Liver (tissue), 9 donors: Measurements from ENCODE around the gene LAMTOR4. TPM values are rescaled to one million over a fixed set of nuclear protein-coding genes. Genes with fewer than 3 reads are reported as not detected.

Experiments used
- DNase-seq: peaks from one replicate; pipeline ENCODE4 v3.0.0-alpha.2; 2017; ENCODE audit warnings: low spot score
- H3K27ac ChIP-seq, 2 donors: one replicate each; pipeline ENCODE4 v1.7.0; 2013; ENCODE audit warnings: inconsistent platforms in 2 of 2, low read length in 2 of 2, control low read depth in 1 of 2, low read depth in 1 of 2, mild to moderate bottlenecking in 1 of 2
- H3K27me3 ChIP-seq, 4 donors: one replicate each; pipeline versions ENCODE4 v1.6.1 to v1.7.0; 2013; ENCODE audit warnings: low read length in 3 of 4, inconsistent platforms in 1 of 4, mild to moderate bottlenecking in 1 of 4, moderate library complexity in 1 of 4; ENCODE audit not compliant: control insufficient read depth in 4 of 4, insufficient read depth in 4 of 4
- H3K36me3 ChIP-seq, 4 donors: one replicate each; pipeline versions ENCODE4 v1.6.1 to v1.7.0; 2013; ENCODE audit warnings: low read length in 3 of 4, mild to moderate bottlenecking in 3 of 4, low read depth in 1 of 4, moderate library complexity in 1 of 4; ENCODE audit not compliant: control insufficient read depth in 4 of 4, insufficient read depth in 3 of 4
- H3K4me1 ChIP-seq, 4 donors: one replicate each; pipeline versions ENCODE4 v1.6.1 to v1.7.0; 2013; ENCODE audit warnings: low read length in 3 of 4, mild to moderate bottlenecking in 3 of 4, moderate library complexity in 1 of 4; ENCODE audit not compliant: control insufficient read depth in 4 of 4, insufficient read depth in 4 of 4
- H3K4me3 ChIP-seq, 3 donors: one replicate each; pipeline versions ENCODE4 v1.6.1 to v1.7.0; 2013; ENCODE audit warnings: low read length in 3 of 3, control low read depth in 1 of 3, low read depth in 1 of 3, mild to moderate bottlenecking in 1 of 3
- H3K9ac ChIP-seq, 2 donors: one replicate each; pipeline ENCODE4 v1.7.0; 2013; ENCODE audit warnings: low read length in 2 of 2, mild to moderate bottlenecking in 2 of 2, moderate library complexity in 2 of 2, control low read depth in 1 of 2, low read depth in 1 of 2
- H3K9me3 ChIP-seq, 4 donors: one replicate each; pipeline versions ENCODE4 v1.6.1 to v1.7.0; 2013; ENCODE audit warnings: low read length in 3 of 4; ENCODE audit not compliant: control insufficient read depth in 4 of 4
- ATF3 ChIP-seq: IDR thresholded peaks from 2 replicates; pipeline ENCODE4 v1.6.1; 2016; ENCODE audit warnings: antibody characterized with exemption
- CTCF ChIP-seq: fragments of 150-350 bp; IDR thresholded peaks from 2 replicates; pipeline ENCODE4 v1.5.1; 2017; ENCODE audit warnings: improper control_type of control experiment, low read depth, low read length; ENCODE audit not compliant: missing input control
- GABPA ChIP-seq, 2 donors: IDR thresholded peaks in 1 of 2; conservative IDR thresholded peaks in 1 of 2; 2 replicates each; pipeline ENCODE4 v1.6.1; 2016; ENCODE audit warnings: antibody characterized with exemption in 2 of 2, mild to moderate bottlenecking in 1 of 2, moderate library complexity in 1 of 2
- HNF4A ChIP-seq, 2 donors: conservative IDR thresholded peaks; 2 replicates each; pipeline ENCODE4 v1.6.1; 2016; ENCODE audit warnings: antibody characterized with exemption in 2 of 2, mild to moderate bottlenecking in 2 of 2
- HNF4G ChIP-seq: IDR thresholded peaks from 2 replicates; pipeline ENCODE4 v1.6.1; 2016; ENCODE audit warnings: antibody characterized with exemption
- MAX ChIP-seq: IDR thresholded peaks from 2 replicates; pipeline ENCODE4 v1.6.1; 2016; ENCODE audit warnings: antibody characterized with exemption
- NR2F2 ChIP-seq: IDR thresholded peaks from 2 replicates; pipeline ENCODE4 v1.6.1; 2016; ENCODE audit warnings: antibody characterized with exemption
- RAD21 ChIP-seq, 2 donors: IDR thresholded peaks; 2 replicates each; pipeline ENCODE4 v1.6.1; 2016; ENCODE audit warnings: antibody characterized with exemption in 2 of 2, mild to moderate bottlenecking in 2 of 2
- REST ChIP-seq: IDR thresholded peaks from 2 replicates; pipeline ENCODE4 v1.6.1; 2016; ENCODE audit warnings: antibody characterized with exemption, mild to moderate bottlenecking
- SP1 ChIP-seq: IDR thresholded peaks from 2 replicates; pipeline ENCODE4 v1.6.1; 2018; ENCODE audit warnings: antibody characterized with exemption, mild to moderate bottlenecking
- TAF1 ChIP-seq: conservative IDR thresholded peaks from 2 replicates; pipeline ENCODE4 v1.6.1; 2016; ENCODE audit warnings: antibody characterized with exemption, mild to moderate bottlenecking
- ZBTB33 ChIP-seq: IDR thresholded peaks from 2 replicates; pipeline ENCODE4 v1.6.1; 2016; ENCODE audit warnings: antibody characterized with exemption
- WGBS: extraction: QIAGEN DNeasy Blood & Tissue Kit; methylation state at CpG from one replicate; pipeline ENCODE4 v1.1.7; 2013; 5-methylcytosine and 5-hydroxymethylcytosine counted together
- polyA plus RNA-seq, 2 donors: library from polyadenylated mRNA; stranded (reverse) in 1 of 2; unstranded in 1 of 2; fragments of 200-250 nt in 1 of 2; fragments of >200 nt in 1 of 2; fragmentation: Nextera tagmentation in 1 of 2; extraction: Ambion mirVana in 1 of 2; gene quantifications; one replicate each; pipeline versions ENCODE4 v1.2.1 to v1.2.3, GENCODE V29; 2013 to 2015
- total RNA-seq, 2 donors: library from RNA; depleted of rRNA; stranded (reverse); fragments of >200 nt; gene quantifications; one replicate each; pipeline ENCODE4 v1.2.3, GENCODE V29; 2014
- donor health status: healthy.
- donor health status: healthy.
- donor health status: healthy.
- donor health status: healthy.
- donor health status: healthy.

LAMTOR4 gene
- total and polyA plus RNA-seq, 4 donors: 28.4 to 112 (median 57.7) TPM

DNA sequence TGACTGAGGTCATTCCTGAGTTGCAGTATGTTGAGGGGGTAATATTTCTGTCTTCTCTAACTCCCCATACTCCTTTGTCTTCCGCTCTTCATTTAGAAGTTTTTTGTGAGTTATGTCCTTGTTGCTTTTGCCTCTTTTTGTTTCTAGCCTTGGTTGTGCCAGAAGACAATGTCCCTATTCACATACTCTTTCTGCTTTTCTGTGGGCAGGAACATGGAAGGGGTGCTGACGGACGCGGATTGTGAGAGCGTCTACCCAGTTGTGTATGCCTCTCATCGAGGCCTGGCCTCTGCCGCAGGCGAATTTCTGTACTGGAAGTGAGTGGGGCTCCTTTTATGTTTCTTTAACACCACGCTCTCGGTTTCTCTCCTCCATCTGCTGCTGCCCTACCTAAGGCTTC, 49.5 kb downstream of the LAMTOR4 start:
- DNase-seq: no peak
- Histone ChIP-seq H3K9me3 (no peaks in the 10 kb centered on the region), H3K36me3 (no peaks in the 10 kb centered on the region), H3K27me3 (no peaks in the 10 kb centered on the region), H3K9ac (no peak overlapping the region), H3K27ac (no peak overlapping the region), H3K4me1 (peaks cover 0 to 11% (median 6%) of the 10 kb centered on the region in 4 donors), H3K4me3 (no peak overlapping the region)
- 97% methylated on average over 10 of the region's 10 CpGs for WGBS
- TF ChIP-seq GABPA (IDR thresholded peaks at IDR 0.05 in 1 of 2, conservative IDR thresholded peaks at IDR 0.05 in 1 of 2): no peak
- TF ChIP-seq REST: no peak
- TF ChIP-seq NR2F2: no peak
- no peak for TF ChIP-seq ZBTB33
- TF ChIP-seq CTCF: no peak

DNA sequence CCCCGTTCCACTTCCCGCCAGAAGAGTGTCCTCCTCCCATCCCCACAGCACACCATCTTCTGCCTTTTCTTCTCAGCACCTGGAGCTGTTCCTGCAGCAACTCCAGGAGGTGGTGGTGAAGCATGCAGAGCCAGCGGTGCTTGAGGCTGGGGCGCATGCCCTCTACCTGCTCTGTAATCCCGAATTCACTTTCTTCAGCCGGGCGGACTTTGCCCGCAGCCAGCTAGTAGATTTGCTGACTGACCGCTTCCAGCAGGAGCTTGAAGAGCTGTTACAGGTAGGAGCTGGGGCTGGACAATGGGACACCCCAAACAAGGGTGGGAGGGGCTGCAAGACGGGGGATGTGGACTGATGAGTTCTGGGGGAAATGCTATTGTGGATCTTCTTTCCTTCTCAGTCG, 52.0 kb downstream of the LAMTOR4 start:
- no peaks in the 10 kb centered on the region for H3K9me3 ChIP-seq
- DNase-seq: no peak
- H3K4me3 ChIP-seq: no peak overlapping the region
- H3K4me1 ChIP-seq: peaks cover 0 to 11% (median 6%) of the 10 kb centered on the region in 4 donors
- no peak overlapping the region for H3K9ac ChIP-seq
- no peak overlapping the region for H3K27ac ChIP-seq
- no peaks in the 10 kb centered on the region for H3K27me3 ChIP-seq
- TF ChIP-seq MAX (no peak), HNF4A (conservative IDR thresholded peaks at IDR 0.05) (peak; percentile 77 to 87), RAD21 (IDR thresholded peaks at IDR 0.05) (peak in 1 of 2 donors; percentile 6), HNF4G (peak; percentile 68), TAF1 (no peak), SP1 (peak; percentile 66), GABPA (IDR thresholded peaks at IDR 0.05 in 1 of 2, conservative IDR thresholded peaks at IDR 0.05 in 1 of 2) (no peak), ATF3 (no peak), CTCF (no peak)
- no peaks in the 10 kb centered on the region for H3K36me3 ChIP-seq
- WGBS: 41% methylated on average over 11 of the region's 11 CpGs

Other genes starting within 250 kb of the LAMTOR4 start
- 10 to 100 TPM; 16.2 to 23.0 TPM for gene TRIM4, start 229.4 kb upstream of the LAMTOR4 start, total RNA-seq
- 10 to 100 TPM; 11.9 to 13.1 TPM for gene TRIM4, start 229.4 kb upstream of the LAMTOR4 start, polyA plus RNA-seq
- gene GJC3, start 219.3 kb upstream of the LAMTOR4 start, total RNA-seq: under 1 TPM; 0.08 to 0.09 TPM
- gene GJC3, start 219.3 kb upstream of the LAMTOR4 start, polyA plus RNA-seq: 1 to 10 TPM in 1 of 2 donors, under 1 TPM in 1; 0.20 to 1.3 TPM
- 100 to 1,000 TPM in 1 of 2 donors, 10 to 100 TPM in 1; 99.5 to 952 TPM for gene AZGP1, start 172.9 kb upstream of the LAMTOR4 start, total RNA-seq
- 1,000 to 10,000 TPM; 1,348 to 2,721 TPM for gene AZGP1, start 172.9 kb upstream of the LAMTOR4 start, polyA plus RNA-seq
- gene ZKSCAN1, start 133.3 kb upstream of the LAMTOR4 start, total RNA-seq: 100 to 1,000 TPM in 1 of 2 donors, 10 to 100 TPM in 1; 20.5 to 117 TPM
- 10 to 100 TPM; 11.8 to 39.7 TPM for gene ZKSCAN1, start 133.3 kb upstream of the LAMTOR4 start, polyA plus RNA-seq
- gene ZSCAN21, start 99.1 kb upstream of the LAMTOR4 start, total RNA-seq: 1 to 10 TPM; 8.5 to 8.6 TPM
- 1 to 10 TPM; 4.6 to 5.3 TPM for gene ZSCAN21, start 99.1 kb upstream of the LAMTOR4 start, polyA plus RNA-seq
- gene ZNF3, start 67.2 kb upstream of the LAMTOR4 start, total RNA-seq: 10 to 100 TPM; 14.0 to 18.2 TPM
- 10 to 100 TPM; 10.2 to 10.4 TPM for gene ZNF3, start 67.2 kb upstream of the LAMTOR4 start, polyA plus RNA-seq
- gene COPS6, start 59.9 kb upstream of the LAMTOR4 start, total RNA-seq: 10 to 100 TPM; 28.7 to 30.8 TPM
- 10 to 100 TPM; 62.7 to 63.2 TPM for gene COPS6, start 59.9 kb upstream of the LAMTOR4 start, polyA plus RNA-seq
- 100 to 1,000 TPM in 1 of 2 donors, 10 to 100 TPM in 1; 20.6 to 143 TPM for gene MCM7, start 47.5 kb upstream of the LAMTOR4 start, total RNA-seq
- gene MCM7, start 47.5 kb upstream of the LAMTOR4 start, polyA plus RNA-seq: 10 to 100 TPM; 12.6 to 14.6 TPM
- gene AP4M1, start 47.3 kb upstream of the LAMTOR4 start, total RNA-seq: 1 to 10 TPM; 4.6 to 5.5 TPM
- gene AP4M1, start 47.3 kb upstream of the LAMTOR4 start, polyA plus RNA-seq: 1 to 10 TPM; 3.3 to 4.9 TPM
- gene TAF6, start 29.6 kb upstream of the LAMTOR4 start, total RNA-seq: 10 to 100 TPM; 16.1 to 17.9 TPM
- 10 to 100 TPM in 1 of 2 donors, 1 to 10 TPM in 1; 8.9 to 16.3 TPM for gene TAF6, start 29.6 kb upstream of the LAMTOR4 start, polyA plus RNA-seq
- 10 to 100 TPM in 1 of 2 donors, 1 to 10 TPM in 1; 3.7 to 11.9 TPM for gene CNPY4, start 29.3 kb upstream of the LAMTOR4 start, total RNA-seq
- gene CNPY4, start 29.3 kb upstream of the LAMTOR4 start, polyA plus RNA-seq: 1 to 10 TPM; 1.9 to 3.8 TPM
- gene MBLAC1, start 22.0 kb upstream of the LAMTOR4 start, total RNA-seq: 1 to 10 TPM; 1.4 TPM
- 1 to 10 TPM; 1.0 to 1.3 TPM for gene MBLAC1, start 22.0 kb upstream of the LAMTOR4 start, polyA plus RNA-seq
- 1 to 10 TPM; 3.5 to 6.9 TPM for gene TRAPPC14, start 9.8 kb downstream of the LAMTOR4 start, total RNA-seq
- gene TRAPPC14, start 9.8 kb downstream of the LAMTOR4 start, polyA plus RNA-seq: 1 to 10 TPM; 2.8 to 9.7 TPM
- gene GAL3ST4, start 19.7 kb downstream of the LAMTOR4 start, total RNA-seq: under 1 TPM; 0.17 to 0.28 TPM
- gene GAL3ST4, start 19.7 kb downstream of the LAMTOR4 start, polyA plus RNA-seq: under 1 TPM; 0.18 to 0.57 TPM
- gene GPC2, start 28.5 kb downstream of the LAMTOR4 start, total RNA-seq: under 1 TPM; 0.33 to 0.79 TPM
- under 1 TPM in 1 of 2 donors, not detected in 1; 0.14 TPM for gene GPC2, start 28.5 kb downstream of the LAMTOR4 start, polyA plus RNA-seq
- gene STAG3, start 29.0 kb downstream of the LAMTOR4 start, total RNA-seq: 1 to 10 TPM in 1 of 2 donors, under 1 TPM in 1; 0.28 to 1.1 TPM
- 1 to 10 TPM; 5.4 to 7.0 TPM for gene STAG3, start 29.0 kb downstream of the LAMTOR4 start, polyA plus RNA-seq
- under 1 TPM; 0.37 to 0.59 TPM for gene PVRIG, start 71.0 kb downstream of the LAMTOR4 start, total RNA-seq
- under 1 TPM; 0.58 to 0.81 TPM for gene PVRIG, start 71.0 kb downstream of the LAMTOR4 start, polyA plus RNA-seq
- not detected for gene SPDYE3, start 158.8 kb downstream of the LAMTOR4 start, total RNA-seq
- 1 to 10 TPM in 1 of 2 donors, under 1 TPM in 1; 0.07 to 1.7 TPM for gene SPDYE3, start 158.8 kb downstream of the LAMTOR4 start, polyA plus RNA-seq
- gene PILRB, start 209.2 kb downstream of the LAMTOR4 start, total RNA-seq: 10 to 100 TPM in 1 of 2 donors, 1 to 10 TPM in 1; 6.0 to 50.8 TPM
- gene PILRB, start 209.2 kb downstream of the LAMTOR4 start, polyA plus RNA-seq: 10 to 100 TPM; 12.2 to 16.5 TPM
- gene PILRA, start 224.6 kb downstream of the LAMTOR4 start, total RNA-seq: 1 to 10 TPM; 2.8 to 3.5 TPM
- gene PILRA, start 224.6 kb downstream of the LAMTOR4 start, polyA plus RNA-seq: 1 to 10 TPM; 1.5 to 3.5 TPM